Activated T-helper 2 cell treated with anti-CD3 and anti-CD28 coated beads, Interferon-gamma antibody, Interleukin-2, Interleukin-4, amounts not matched to agents 10 μg/mL and 5 μg/mL and 100 μg/mL, durations not matched to agents 14 hours and 24 hours and 36 hours (primary cell): ENCODE data around the gene MAGOHB. TPM values are rescaled to one million over a fixed set of nuclear protein-coding genes. Genes with fewer than 3 reads are reported as not detected.

ENCODE experiments used
- DNase-seq: peaks from one replicate; pipeline ENCODE4 v3.0.0; 2021; ENCODE audit warnings: low spot score
- H3K27ac Mint-ChIP-seq: one replicate; pipeline ENCODE4 v1.8.0; 2021; ENCODE audit warnings: mixed read lengths
- H3K27me3 Mint-ChIP-seq: one replicate; pipeline ENCODE4 v1.8.0; 2021; ENCODE audit warnings: low read depth, mixed read lengths
- H3K36me3 Mint-ChIP-seq: one replicate; pipeline ENCODE4 v1.8.0; 2021; ENCODE audit warnings: low read depth, mixed read lengths
- H3K4me1 Mint-ChIP-seq: one replicate; pipeline ENCODE4 v1.8.0; 2021; ENCODE audit warnings: low read depth, mixed read lengths
- H3K4me3 Mint-ChIP-seq: one replicate; pipeline ENCODE4 v1.8.0; 2021; ENCODE audit warnings: low read depth, mild to moderate bottlenecking, moderate library complexity, mixed read lengths
- H3K9me3 Mint-ChIP-seq: one replicate; pipeline ENCODE4 v1.8.0; 2021; ENCODE audit warnings: mixed read lengths
- intact Hi-C: fragments of 100-400 bp; cut with micrococcal nuclease; formaldehyde crosslinking; loops from one replicate; pipeline ENCODE4 v1.15.1; 2023
- total RNA-seq: library from RNA; stranded (reverse); gene quantifications from 2 replicates; pipeline ENCODE4 v1.2.3, GENCODE V29; 2022

Gene MAGOHB
- total RNA-seq, 1 donor from 2014 or later, result 69.4 TPM

DNA sequence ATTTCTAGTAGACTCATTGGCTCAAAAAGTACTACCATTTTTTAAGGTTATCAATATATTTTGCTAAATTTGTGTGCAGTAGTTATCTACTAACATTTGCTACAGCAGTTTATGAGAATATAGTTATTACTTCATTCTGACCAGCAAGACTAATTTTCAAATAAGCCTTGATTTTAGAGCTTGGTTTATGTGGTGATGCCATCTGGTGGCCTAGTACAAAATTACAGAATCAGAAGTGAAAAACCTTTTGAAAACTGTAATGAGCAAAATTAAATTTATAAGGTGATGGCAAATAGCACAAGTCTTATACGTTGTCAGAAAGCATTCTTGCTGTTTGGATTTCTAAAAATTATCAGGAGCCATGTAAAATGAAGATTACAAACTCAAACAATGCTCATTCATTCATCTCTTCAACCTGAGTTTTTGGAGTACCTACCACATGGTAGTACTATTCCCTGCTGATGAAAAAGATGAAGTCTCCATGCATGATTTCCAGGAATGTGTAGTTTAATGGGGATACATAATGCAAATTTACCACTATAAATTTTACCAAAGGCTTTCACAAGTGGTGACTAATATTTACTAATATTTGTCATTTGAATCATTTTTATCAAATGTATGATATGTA lies 51.0 kb downstream of the MAGOHB start:
- DNase-seq, result no peak
- intact Hi-C loops, result loop anchor here (1.0 to 5.0 kb wide), 2 partner anchors 326 to 410 kb away; no protein-coding TSS in a partner anchor
- peaks cover 39% of the 10 kb centered on the region for H3K27me3 Mint-ChIP-seq
- no peak overlapping the region for H3K27ac Mint-ChIP-seq
- no peaks in the 10 kb centered on the region for H3K4me1 Mint-ChIP-seq
- no peaks in the 10 kb centered on the region for H3K36me3 Mint-ChIP-seq
- H3K4me3 Mint-ChIP-seq, result no peak overlapping the region
- H3K9me3 Mint-ChIP-seq, result no peaks in the 10 kb centered on the region

DNA sequence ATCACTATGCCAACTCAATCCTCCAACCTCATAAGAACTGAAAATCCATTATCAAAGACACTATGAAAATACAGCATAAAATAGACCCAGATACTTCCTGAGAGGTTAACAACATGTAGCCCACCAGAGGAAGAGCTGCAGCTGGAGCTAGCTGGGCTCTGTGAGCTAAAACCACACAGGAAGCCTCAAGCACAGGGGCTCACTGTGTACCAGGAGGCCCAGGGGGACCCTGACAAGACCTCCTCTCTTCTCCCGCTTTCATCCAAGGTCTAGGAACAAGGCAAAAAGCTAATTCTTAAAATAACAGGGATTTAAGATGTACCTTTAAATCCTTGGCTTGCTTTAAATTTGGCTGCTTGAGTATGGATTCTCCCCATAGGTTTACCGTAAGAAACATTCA lies 54.2 kb downstream of the MAGOHB start:
- DNase-seq, result no peak
- no peak overlapping the region for H3K4me3 Mint-ChIP-seq
- peaks cover 27% of the 10 kb centered on the region for H3K27me3 Mint-ChIP-seq
- intact Hi-C loops, result loop anchor here (2.0 kb wide), 1 partner anchor 228 kb away; no protein-coding TSS in a partner anchor
- no peaks in the 10 kb centered on the region for H3K36me3 Mint-ChIP-seq
- no peak overlapping the region for H3K27ac Mint-ChIP-seq
- H3K4me1 Mint-ChIP-seq, result peaks cover 5% of the 10 kb centered on the region
- H3K9me3 Mint-ChIP-seq, result no peaks in the 10 kb centered on the region

DNA sequence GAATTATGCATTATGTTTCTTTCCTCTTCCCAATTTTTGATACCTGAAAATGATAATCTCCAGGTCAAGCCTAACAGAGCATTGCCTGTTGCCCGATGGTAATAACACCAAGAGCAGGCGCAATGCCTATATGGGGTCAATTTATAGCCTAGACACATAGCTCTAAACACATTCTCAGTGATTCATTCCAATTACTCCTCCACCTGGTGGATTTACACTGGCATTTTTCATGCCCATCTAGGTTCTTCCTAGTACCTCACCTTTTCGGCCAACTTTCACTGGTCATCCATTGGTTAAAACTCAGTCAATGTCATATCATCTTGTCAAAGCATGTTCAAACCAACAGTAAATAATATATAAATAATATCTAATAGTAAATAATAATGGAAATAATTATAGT lies 54.6 kb downstream of the MAGOHB start:
- H3K9me3 Mint-ChIP-seq, result no peaks in the 10 kb centered on the region
- H3K4me1 Mint-ChIP-seq, result peaks cover 5% of the 10 kb centered on the region
- H3K4me3 Mint-ChIP-seq, result no peak overlapping the region
- H3K27ac Mint-ChIP-seq, result no peak overlapping the region
- intact Hi-C loops, result loop anchor here (2.0 kb wide), 1 partner anchor 228 kb away; no protein-coding TSS in a partner anchor
- DNase-seq, result no peak
- H3K27me3 Mint-ChIP-seq, result peaks cover 23% of the 10 kb centered on the region
- H3K36me3 Mint-ChIP-seq, result no peaks in the 10 kb centered on the region

DNA sequence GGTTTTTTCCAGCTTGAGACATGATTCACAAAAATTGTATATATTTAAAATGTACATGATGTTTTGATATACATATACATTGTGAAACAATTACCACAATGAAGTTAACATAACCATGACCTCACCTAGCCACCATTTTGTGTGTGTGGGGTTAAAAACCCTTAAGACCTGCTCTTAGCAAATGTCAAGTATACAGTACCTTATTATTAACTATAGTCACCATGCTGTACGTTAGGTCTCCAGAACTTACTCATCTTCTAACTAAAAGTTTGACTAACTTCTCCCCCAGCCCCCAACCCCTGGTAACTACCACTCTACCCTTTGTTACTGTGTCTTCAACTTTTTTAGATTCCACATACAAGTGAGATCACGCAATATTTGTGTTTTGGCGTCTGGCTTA lies 55.1 kb downstream of the MAGOHB start:
- intact Hi-C loops, result loop anchor here (2.0 kb wide), 1 partner anchor 228 kb away; no protein-coding TSS in a partner anchor
- Mint-ChIP-seq H3K27ac (no peak overlapping the region), H3K9me3 (no peaks in the 10 kb centered on the region), H3K27me3 (peaks cover 23% of the 10 kb centered on the region), H3K4me3 (no peak overlapping the region), H3K36me3 (no peaks in the 10 kb centered on the region), H3K4me1 (peaks cover 5% of the 10 kb centered on the region)
- no peak for DNase-seq

DNA sequence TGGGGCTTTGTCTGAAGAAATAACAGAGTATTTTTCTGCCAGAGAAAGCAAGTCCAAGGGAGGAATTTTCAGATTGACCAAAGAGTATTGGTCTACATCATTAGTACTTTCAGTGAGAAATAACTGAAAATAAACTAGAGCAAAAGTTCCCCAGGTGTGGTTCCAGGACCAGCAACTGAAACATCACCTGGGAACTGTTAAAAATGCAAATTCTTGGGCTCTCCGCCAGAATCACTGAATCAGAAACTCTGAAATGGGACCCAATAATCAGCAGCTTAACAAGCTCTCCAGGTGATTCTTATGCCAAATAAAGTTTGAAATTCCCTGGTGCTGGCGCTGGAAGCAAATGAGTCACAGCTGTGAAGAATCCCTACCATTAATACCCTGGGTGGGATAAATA lies 55.6 kb downstream of the MAGOHB start:
- Mint-ChIP-seq H3K36me3 (no peaks in the 10 kb centered on the region), H3K27ac (no peak overlapping the region), H3K9me3 (no peaks in the 10 kb centered on the region), H3K4me1 (peaks cover 5% of the 10 kb centered on the region), H3K27me3 (peaks cover 21% of the 10 kb centered on the region), H3K4me3 (no peak overlapping the region)
- DNase-seq, result no peak
- intact Hi-C loops, result loop anchor here (2.0 kb wide), 1 partner anchor 227 kb away; no protein-coding TSS in a partner anchor

DNA sequence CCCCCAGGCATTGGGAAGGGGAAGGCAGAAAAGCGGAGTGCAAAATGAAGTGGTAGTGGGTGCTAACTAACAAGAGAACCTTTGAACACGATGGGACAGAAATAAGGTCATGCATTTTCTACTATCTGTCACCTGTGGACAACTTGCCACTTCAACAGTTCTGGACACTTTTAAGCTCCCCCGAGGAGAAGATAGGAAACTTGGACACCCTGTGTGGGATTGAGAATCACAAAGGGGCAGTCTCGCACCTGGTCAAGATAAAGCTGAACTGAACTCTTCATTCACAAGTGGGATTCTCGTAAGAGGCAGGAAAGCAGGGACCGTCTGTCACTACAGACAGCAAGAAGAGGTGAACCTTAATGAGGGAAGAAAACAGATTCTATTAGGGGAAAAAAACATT lies 56.1 kb downstream of the MAGOHB start:
- Mint-ChIP-seq H3K4me3 (no peak overlapping the region), H3K27ac (no peak overlapping the region), H3K36me3 (no peaks in the 10 kb centered on the region), H3K27me3 (peaks cover 21% of the 10 kb centered on the region), H3K4me1 (peaks cover 5% of the 10 kb centered on the region), H3K9me3 (no peaks in the 10 kb centered on the region)
- no peak for DNase-seq
- intact Hi-C loops, result no loop called here

DNA sequence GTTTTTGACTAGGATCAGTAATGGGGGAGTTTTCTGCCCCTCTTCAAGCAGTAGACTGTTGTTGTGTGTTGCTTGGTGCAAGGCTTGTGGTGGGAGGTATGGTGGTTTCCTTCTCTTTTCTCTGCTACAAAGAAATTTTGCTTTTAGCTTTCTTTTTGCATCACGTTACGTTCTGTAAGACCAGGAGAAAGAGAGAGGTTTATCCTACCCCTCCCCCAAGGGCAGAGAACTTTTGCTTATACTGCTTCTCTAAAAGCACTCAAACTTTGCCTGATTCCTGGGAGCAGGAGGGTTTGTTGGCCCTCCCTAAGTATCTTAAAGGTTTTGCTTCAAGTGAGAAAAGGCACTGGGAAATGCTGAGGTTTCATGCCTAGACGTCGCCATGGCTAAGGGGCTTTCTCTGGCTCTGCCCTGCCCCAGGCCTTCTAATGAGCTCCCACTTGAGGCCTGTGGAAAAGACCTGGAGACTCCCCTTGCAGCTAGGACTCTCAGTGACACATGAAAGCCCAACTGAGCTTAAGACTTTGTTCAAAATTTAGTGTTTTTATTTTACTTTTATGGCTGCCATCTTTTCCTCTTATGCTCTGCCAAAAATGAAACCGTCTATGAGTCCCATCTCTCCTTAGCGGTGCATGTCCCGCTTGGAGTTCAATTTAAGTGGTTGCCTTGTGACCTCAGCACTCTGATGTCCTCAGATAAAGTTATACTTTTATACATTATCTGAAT lies 58.5 kb downstream of the MAGOHB start:
- no peak for DNase-seq
- Mint-ChIP-seq H3K9me3 (no peaks in the 10 kb centered on the region), H3K27me3 (peaks cover 17% of the 10 kb centered on the region), H3K27ac (no peak overlapping the region), H3K4me3 (no peak overlapping the region), H3K4me1 (peaks cover 5% of the 10 kb centered on the region), H3K36me3 (no peaks in the 10 kb centered on the region)
- intact Hi-C loops, result no loop called here

DNA sequence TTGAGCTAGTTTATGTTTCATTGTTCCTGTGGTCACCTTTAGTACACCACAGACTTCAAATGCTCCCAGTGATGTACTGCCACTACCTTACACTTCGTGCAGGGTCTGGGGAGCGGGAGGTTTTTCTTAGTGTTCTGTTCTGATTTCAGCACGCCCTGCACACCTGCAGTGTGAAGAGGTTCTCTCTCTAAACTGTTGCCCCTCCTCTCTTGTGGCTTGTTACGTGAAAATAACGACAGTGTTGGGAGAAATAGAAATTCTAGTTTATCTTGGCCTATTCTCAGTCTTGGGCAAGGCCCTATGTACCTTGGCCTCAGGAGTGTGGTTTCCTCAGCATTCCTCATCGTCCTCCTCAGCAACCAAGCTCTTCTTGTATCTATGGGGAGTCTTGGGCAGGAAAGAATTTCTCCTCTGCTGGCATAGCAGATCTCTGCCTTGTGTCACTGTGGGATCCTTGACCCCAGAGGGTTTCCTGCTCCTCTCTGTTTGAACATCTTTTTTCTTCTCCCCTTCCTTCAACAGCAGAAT lies 59.1 kb downstream of the MAGOHB start:
- Mint-ChIP-seq H3K9me3 (no peaks in the 10 kb centered on the region), H3K27me3 (peaks cover 18% of the 10 kb centered on the region), H3K4me1 (peaks cover 5% of the 10 kb centered on the region), H3K4me3 (no peak overlapping the region), H3K36me3 (no peaks in the 10 kb centered on the region), H3K27ac (no peak overlapping the region)
- DNase-seq, result no peak
- intact Hi-C loops, result no loop called here

Other genes starting within 250 kb of the MAGOHB start
- 0.69 and 0.75 TPM in 2 replicates for gene KLRK1, start 223.6 kb downstream of the MAGOHB start, total RNA-seq
- not detected in 2 replicates for gene KLRC4, start 203.9 kb downstream of the MAGOHB start, total RNA-seq
- gene KLRC3, start 193.0 kb downstream of the MAGOHB start, total RNA-seq, result not detected in 2 replicates
- gene KLRC2, start 177.6 kb downstream of the MAGOHB start, total RNA-seq, result 0.25 and 0.39 TPM in 2 replicates
- gene KLRC1, start 160.2 kb downstream of the MAGOHB start, total RNA-seq, result 0.21 and 0.37 TPM in 2 replicates
- gene EIF2S3B, start 107.7 kb downstream of the MAGOHB start, total RNA-seq, result 0.48 and 0.52 TPM in 2 replicates
- not detected in 2 replicates for gene STYK1, start 60.4 kb upstream of the MAGOHB start, total RNA-seq
- gene YBX3, start 109.7 kb upstream of the MAGOHB start, total RNA-seq, result 146 and 150 TPM in 2 replicates
- gene TAS2R7, start 189.0 kb upstream of the MAGOHB start, total RNA-seq, result not detected in 2 replicates
- not detected in 2 replicates for gene TAS2R8, start 193.7 kb upstream of the MAGOHB start, total RNA-seq
- not detected in 2 replicates for gene TAS2R9, start 196.6 kb upstream of the MAGOHB start, total RNA-seq
- not detected in 2 replicates for gene TAS2R10, start 212.7 kb upstream of the MAGOHB start, total RNA-seq
- 1.6 and 1.7 TPM in 2 replicates for gene PRR4, start 235.9 kb upstream of the MAGOHB start, total RNA-seq